ENCODE data around the gene ST3GAL3. TPM values are rescaled to one million over a fixed set of nuclear protein-coding genes. Genes with fewer than 3 reads are reported as not detected.

Gene ST3GAL3
- total and polyA plus RNA-seq, 2 donors (not counting 1 experiment from before 2014, with no cell fraction given): 13.7 to 16.3 TPM

- DNase-seq (ENCODE audit: low read depth in 2 of 2): no peak
- peaks cover 20% of the 10 kb centered on the region for H3K36me3 ChIP-seq (ENCODE audit: control insufficient read depth, insufficient read depth, low read length)
- TF ChIP-seq, protein P1, sequence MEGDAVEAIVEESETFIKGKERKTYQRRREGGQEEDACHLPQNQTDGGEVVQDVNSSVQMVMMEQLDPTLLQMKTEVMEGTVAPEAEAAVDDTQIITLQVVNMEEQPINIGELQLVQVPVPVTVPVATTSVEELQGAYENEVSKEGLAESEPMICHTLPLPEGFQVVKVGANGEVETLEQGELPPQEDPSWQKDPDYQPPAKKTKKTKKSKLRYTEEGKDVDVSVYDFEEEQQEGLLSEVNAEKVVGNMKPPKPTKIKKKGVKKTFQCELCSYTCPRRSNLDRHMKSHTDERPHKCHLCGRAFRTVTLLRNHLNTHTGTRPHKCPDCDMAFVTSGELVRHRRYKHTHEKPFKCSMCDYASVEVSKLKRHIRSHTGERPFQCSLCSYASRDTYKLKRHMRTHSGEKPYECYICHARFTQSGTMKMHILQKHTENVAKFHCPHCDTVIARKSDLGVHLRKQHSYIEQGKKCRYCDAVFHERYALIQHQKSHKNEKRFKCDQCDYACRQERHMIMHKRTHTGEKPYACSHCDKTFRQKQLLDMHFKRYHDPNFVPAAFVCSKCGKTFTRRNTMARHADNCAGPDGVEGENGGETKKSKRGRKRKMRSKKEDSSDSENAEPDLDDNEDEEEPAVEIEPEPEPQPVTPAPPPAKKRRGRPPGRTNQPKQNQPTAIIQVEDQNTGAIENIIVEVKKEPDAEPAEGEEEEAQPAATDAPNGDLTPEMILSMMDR (conservative IDR thresholded peaks at IDR 0.05 in 1 of 2, IDR thresholded peaks at IDR 0.05 in 1 of 2; ENCODE audit: low read depth in 1 of 2, low read length in 2 of 2): no peak
- TF ChIP-seq EZH2 (IDR thresholded peaks at IDR 0.05; ENCODE audit: low read length, missing control alignments): no peak
- H3K27ac ChIP-seq (ENCODE audit: insufficient read depth, low read length): no peak overlapping the region
- no peaks in the 10 kb centered on the region for H3K4me1 ChIP-seq (ENCODE audit: control insufficient read depth, extremely low read depth, insufficient read depth, low read length)
- H3K9me3 ChIP-seq (ENCODE audit: control insufficient read depth, insufficient read depth, low read depth, low read length): no peaks in the 10 kb centered on the region
- no peak overlapping the region for H2AFZ ChIP-seq (ENCODE audit: low read length)
- H3K4me2 ChIP-seq (ENCODE audit: extremely low read depth, insufficient read depth, low read length): no peak overlapping the region
- no peaks in the 10 kb centered on the region for H3K79me2 ChIP-seq (ENCODE audit: control insufficient read depth, insufficient read depth, low read length)
- H3K27me3 ChIP-seq (ENCODE audit: control insufficient read depth, insufficient read depth, low read length): no peaks in the 10 kb centered on the region
- H3K9ac ChIP-seq (ENCODE audit: insufficient read depth, low read length): no peak overlapping the region
- no peak overlapping the region for H3K4me3 ChIP-seq (replicated peaks in 1 of 4; ENCODE audit: control extremely low read depth in 1 of 4, insufficient read depth in 1 of 4, low read depth in 3 of 4, low read length in 4 of 4)
- no peaks in the 10 kb centered on the region for H4K20me1 ChIP-seq (ENCODE audit: control insufficient read depth, extremely low read depth, insufficient read depth, low read length)
These were observed 251.3 kb downstream of the ST3GAL3 start for GRCh38 chr1:43958351-43959255.

- no peak overlapping the region for H3K4me3 ChIP-seq (replicated peaks in 1 of 4; ENCODE audit: control extremely low read depth in 1 of 4, insufficient read depth in 1 of 4, low read depth in 3 of 4, low read length in 4 of 4)
- H3K79me2 ChIP-seq (ENCODE audit: control insufficient read depth, insufficient read depth, low read length): no peaks in the 10 kb centered on the region
- H3K4me2 ChIP-seq (ENCODE audit: extremely low read depth, insufficient read depth, low read length): no peak overlapping the region
- H2AFZ ChIP-seq (ENCODE audit: low read length): no peak overlapping the region
- H3K36me3 ChIP-seq (ENCODE audit: control insufficient read depth, insufficient read depth, low read length): peaks cover 20% of the 10 kb centered on the region
- no peak for DNase-seq (ENCODE audit: low read depth in 2 of 2)
- TF ChIP-seq, protein P1 (conservative IDR thresholded peaks at IDR 0.05 in 1 of 2, IDR thresholded peaks at IDR 0.05 in 1 of 2; ENCODE audit: low read depth in 1 of 2, low read length in 2 of 2): no peak
- TF ChIP-seq EZH2 (IDR thresholded peaks at IDR 0.05; ENCODE audit: low read length, missing control alignments): no peak
- no peaks in the 10 kb centered on the region for H3K4me1 ChIP-seq (ENCODE audit: control insufficient read depth, extremely low read depth, insufficient read depth, low read length)
- H4K20me1 ChIP-seq (ENCODE audit: control insufficient read depth, extremely low read depth, insufficient read depth, low read length): no peaks in the 10 kb centered on the region
- H3K27ac ChIP-seq (ENCODE audit: insufficient read depth, low read length): no peak overlapping the region
- H3K27me3 ChIP-seq (ENCODE audit: control insufficient read depth, insufficient read depth, low read length): no peaks in the 10 kb centered on the region
- no peak overlapping the region for H3K9ac ChIP-seq (ENCODE audit: insufficient read depth, low read length)
- H3K9me3 ChIP-seq (ENCODE audit: control insufficient read depth, insufficient read depth, low read depth, low read length): no peaks in the 10 kb centered on the region
These were observed 253.5 kb downstream of the ST3GAL3 start for GRCh38 chr1:43960798-43961197.

GRCh38 chr1:43961692-43962091, 254.4 kb downstream of the ST3GAL3 start:
- TF ChIP-seq, protein P1 (conservative IDR thresholded peaks at IDR 0.05 in 1 of 2, IDR thresholded peaks at IDR 0.05 in 1 of 2; ENCODE audit: low read depth in 1 of 2, low read length in 2 of 2): no peak
- no peak for TF ChIP-seq EZH2 (IDR thresholded peaks at IDR 0.05; ENCODE audit: low read length, missing control alignments)
- H3K79me2 ChIP-seq (ENCODE audit: control insufficient read depth, insufficient read depth, low read length): no peaks in the 10 kb centered on the region
- no peak overlapping the region for H3K9ac ChIP-seq (ENCODE audit: insufficient read depth, low read length)
- DNase-seq (ENCODE audit: low read depth in 2 of 2): no peak
- no peaks in the 10 kb centered on the region for H3K9me3 ChIP-seq (ENCODE audit: control insufficient read depth, insufficient read depth, low read depth, low read length)
- no peak overlapping the region for H3K4me3 ChIP-seq (replicated peaks in 1 of 4; ENCODE audit: control extremely low read depth in 1 of 4, insufficient read depth in 1 of 4, low read depth in 3 of 4, low read length in 4 of 4)
- H2AFZ ChIP-seq (ENCODE audit: low read length): no peak overlapping the region
- H3K36me3 ChIP-seq (ENCODE audit: control insufficient read depth, insufficient read depth, low read length): peaks cover 20% of the 10 kb centered on the region
- H3K4me2 ChIP-seq (ENCODE audit: extremely low read depth, insufficient read depth, low read length): no peak overlapping the region
- no peaks in the 10 kb centered on the region for H3K27me3 ChIP-seq (ENCODE audit: control insufficient read depth, insufficient read depth, low read length)
- no peaks in the 10 kb centered on the region for H4K20me1 ChIP-seq (ENCODE audit: control insufficient read depth, extremely low read depth, insufficient read depth, low read length)
- no peaks in the 10 kb centered on the region for H3K4me1 ChIP-seq (ENCODE audit: control insufficient read depth, extremely low read depth, insufficient read depth, low read length)
- no peak overlapping the region for H3K27ac ChIP-seq (ENCODE audit: insufficient read depth, low read length)
